Measurements from ENCODE around the gene YES1. TPM values are rescaled to one million over a fixed set of nuclear protein-coding genes. Genes with fewer than 3 reads are reported as not detected.

Gene YES1
- total and polyA plus RNA-seq, 4 donors = 17.9 to 61.7 (median 31.6) TPM

- Histone ChIP-seq H3K27ac (ENCODE audit: low read depth in 1 of 2, low read length in 1 of 2) (peak overlapping the region in 1 of 2 donors; percentile 31), H3K36me3 (ENCODE audit: control insufficient read depth in 4 of 4, insufficient read depth in 4 of 4, low read length in 4 of 4) (no peaks in the 10 kb centered on the region), H3K4me3 (no peak overlapping the region), H3K4me1 (ENCODE audit: control insufficient read depth in 5 of 5, insufficient read depth in 5 of 5, low read length in 5 of 5) (peaks cover 0 to 2% (median 0%) of the 10 kb centered on the region in 5 donors), H3K9ac (ENCODE audit: insufficient read depth in 1 of 2, low read length in 2 of 2) (no peak overlapping the region), H3K9me3 (ENCODE audit: control insufficient read depth in 4 of 4, insufficient read depth in 3 of 4, low read length in 3 of 4) (no peaks in the 10 kb centered on the region), H3K27me3 (ENCODE audit: control insufficient read depth in 3 of 3, insufficient read depth in 3 of 3, low read length in 2 of 3) (no peaks in the 10 kb centered on the region)
- TF ChIP-seq CTCF (IDR thresholded peaks at IDR 0.05; ENCODE audit: control extremely low read depth, extremely low read depth) = no peak
- DNase-seq = peak in 2 of 3 donors; percentile 79 to 87
- peak; percentile 77 for ATAC-seq (ENCODE audit: insufficient read depth, low FRiP score)
- 21 to 38% methylated on average over 9 of the region's 9 CpGs for WGBS, 2 donors
Measured at GRCh38 chr18:845152-845819, 33.2 kb upstream of the YES1 start.

- ATAC-seq (ENCODE audit: insufficient read depth, low FRiP score) = no peak
Measured at GRCh38 chr18:841647-842370, 29.8 kb upstream of the YES1 start.

GRCh38 chr18:840516-840915, 28.5 kb upstream of the YES1 start:
- ATAC-seq (ENCODE audit: insufficient read depth, low FRiP score) = no peak
- no peak for DNase-seq
- no peaks in the 10 kb centered on the region for H3K27me3 ChIP-seq (ENCODE audit: control insufficient read depth in 3 of 3, insufficient read depth in 3 of 3, low read length in 2 of 3)
- H3K9ac ChIP-seq (ENCODE audit: insufficient read depth in 1 of 2, low read length in 2 of 2) = no peak overlapping the region
- H3K36me3 ChIP-seq (ENCODE audit: control insufficient read depth in 4 of 4, insufficient read depth in 4 of 4, low read length in 4 of 4) = no peaks in the 10 kb centered on the region
- 90 to 92% methylated on average over 2 of the region's 2 CpGs for WGBS, 2 donors
- peaks cover 0 to 3% (median 0%) of the 10 kb centered on the region in 5 donors for H3K4me1 ChIP-seq (ENCODE audit: control insufficient read depth in 5 of 5, insufficient read depth in 5 of 5, low read length in 5 of 5)
- no peak for TF ChIP-seq CTCF (IDR thresholded peaks at IDR 0.05; ENCODE audit: control extremely low read depth, extremely low read depth)
- no peak overlapping the region for H3K4me3 ChIP-seq
- H3K27ac ChIP-seq (ENCODE audit: low read depth in 1 of 2, low read length in 1 of 2) = no peak overlapping the region
- no peaks in the 10 kb centered on the region for H3K9me3 ChIP-seq (ENCODE audit: control insufficient read depth in 4 of 4, insufficient read depth in 3 of 4, low read length in 3 of 4)

More at GRCh38 chr18:841647-842370, 29.8 kb upstream of the YES1 start:
- no peak for DNase-seq
- H3K4me3 ChIP-seq = no peak overlapping the region
- H3K27ac ChIP-seq (ENCODE audit: low read depth in 1 of 2, low read length in 1 of 2) = no peak overlapping the region
- H3K4me1 ChIP-seq (ENCODE audit: control insufficient read depth in 5 of 5, insufficient read depth in 5 of 5, low read length in 5 of 5) = peaks cover 0 to 3% (median 0%) of the 10 kb centered on the region in 5 donors
- 42 to 61% methylated on average over 15 of the region's 15 CpGs for WGBS, 2 donors
- no peak overlapping the region for H3K9ac ChIP-seq (ENCODE audit: insufficient read depth in 1 of 2, low read length in 2 of 2)
- TF ChIP-seq CTCF (IDR thresholded peaks at IDR 0.05; ENCODE audit: control extremely low read depth, extremely low read depth) = no peak
- no peaks in the 10 kb centered on the region for H3K36me3 ChIP-seq (ENCODE audit: control insufficient read depth in 4 of 4, insufficient read depth in 4 of 4, low read length in 4 of 4)
- no peaks in the 10 kb centered on the region for H3K27me3 ChIP-seq (ENCODE audit: control insufficient read depth in 3 of 3, insufficient read depth in 3 of 3, low read length in 2 of 3)
- H3K9me3 ChIP-seq (ENCODE audit: control insufficient read depth in 4 of 4, insufficient read depth in 3 of 4, low read length in 3 of 4) = no peaks in the 10 kb centered on the region

Data from lung (tissue), 12 donors.